GM21717 (cell line): ENCODE results near the gene RAB9A.
"Not testable (repeated sequence)": the region's sequence is repeated elsewhere in the genome, so short reads cannot be mapped to it uniquely, and the experiment has no call there.

Source experiments
- ATAC-seq: cut with Tn5 transposase; IDR thresholded peaks from one replicate; pipeline ENCODE4 v1.9.1; 2021; ENCODE audit warnings: mild to moderate bottlenecking, moderate library complexity; ENCODE audit not compliant: unreplicated experiment

RAB9A gene

DNA sequence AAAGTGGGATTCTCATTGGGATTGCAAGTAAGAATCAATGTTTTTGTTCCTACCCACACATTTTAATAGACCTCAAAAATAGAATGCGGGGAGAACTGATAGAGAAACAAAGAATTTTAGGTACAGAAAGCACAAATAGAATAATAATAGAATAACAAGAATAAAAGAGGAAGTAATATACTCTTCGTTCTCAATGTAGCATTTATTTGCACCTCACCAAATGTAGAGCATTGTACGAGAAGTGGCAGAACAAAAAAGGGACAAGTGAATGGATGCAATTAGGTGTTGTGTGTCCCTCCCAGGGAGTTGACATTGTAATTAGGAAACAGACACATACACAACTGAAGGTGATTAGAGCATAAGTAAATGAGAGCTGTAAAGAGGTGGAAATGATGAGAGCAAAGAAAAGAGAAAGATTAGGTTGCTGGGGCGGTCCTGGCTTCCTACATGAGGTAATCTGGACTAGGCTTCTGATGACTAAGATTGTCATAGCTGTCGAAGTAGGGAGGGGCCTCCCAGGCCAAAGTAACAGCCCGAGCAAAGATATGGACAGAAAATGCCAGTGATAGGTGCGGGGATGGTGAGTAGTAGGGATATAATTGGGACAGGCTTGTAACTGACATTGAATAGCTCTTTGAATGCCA, 10.4 kb downstream of the RAB9A start:
- peak; percentile 72 for ATAC-seq

DNA sequence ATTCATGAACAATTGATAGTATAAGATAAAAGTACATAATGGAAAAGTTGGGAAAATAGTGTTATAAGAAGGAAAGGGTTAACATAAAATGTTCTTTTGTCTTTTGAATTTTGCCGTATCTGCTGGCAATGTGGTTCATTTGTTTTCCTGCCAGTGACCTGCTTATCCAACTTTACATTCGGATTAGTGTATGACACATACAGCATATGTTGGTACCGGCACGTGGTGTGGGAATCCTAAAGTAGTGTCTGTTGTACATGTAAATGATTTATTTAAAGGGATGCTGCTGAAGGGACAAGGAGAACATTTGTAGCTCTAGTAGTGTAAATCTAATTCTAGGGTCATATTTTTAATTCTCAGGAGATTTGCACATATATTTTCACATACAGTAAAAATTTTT, 11.5 kb downstream of the RAB9A start:
- no peak for ATAC-seq

DNA sequence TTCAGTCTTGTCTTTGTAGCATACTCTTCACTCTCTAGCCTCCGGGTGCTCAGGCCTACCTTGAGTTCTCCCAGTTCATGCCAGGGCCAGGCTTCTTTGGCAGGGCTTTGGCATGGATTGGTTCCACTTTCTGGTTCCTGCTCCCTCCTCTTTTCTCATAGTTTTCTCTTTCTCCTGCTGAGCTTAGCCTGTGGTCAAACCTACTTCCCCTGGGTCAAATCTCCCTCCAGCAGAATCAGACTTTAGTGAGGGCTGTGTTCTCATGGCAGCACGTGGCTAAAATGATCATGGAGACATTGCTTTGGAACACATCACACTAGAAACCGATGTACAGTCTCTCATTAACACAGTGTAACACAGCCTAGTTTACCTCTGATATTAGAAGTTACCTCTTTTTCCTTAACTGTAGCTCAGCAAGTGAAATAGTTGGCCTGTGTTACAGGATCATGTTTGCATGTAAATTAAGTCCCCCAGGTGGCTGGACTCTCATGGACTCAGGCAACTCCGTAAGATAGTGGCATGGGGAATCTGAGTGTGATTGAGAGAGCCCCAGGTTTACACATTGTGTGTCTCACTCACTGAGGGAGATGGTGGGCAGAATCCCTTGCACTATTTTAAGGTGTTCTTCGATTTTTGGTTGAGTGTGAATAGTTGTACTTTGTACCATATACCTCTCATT, 13.3 kb downstream of the RAB9A start:
- ATAC-seq: no peak

DNA sequence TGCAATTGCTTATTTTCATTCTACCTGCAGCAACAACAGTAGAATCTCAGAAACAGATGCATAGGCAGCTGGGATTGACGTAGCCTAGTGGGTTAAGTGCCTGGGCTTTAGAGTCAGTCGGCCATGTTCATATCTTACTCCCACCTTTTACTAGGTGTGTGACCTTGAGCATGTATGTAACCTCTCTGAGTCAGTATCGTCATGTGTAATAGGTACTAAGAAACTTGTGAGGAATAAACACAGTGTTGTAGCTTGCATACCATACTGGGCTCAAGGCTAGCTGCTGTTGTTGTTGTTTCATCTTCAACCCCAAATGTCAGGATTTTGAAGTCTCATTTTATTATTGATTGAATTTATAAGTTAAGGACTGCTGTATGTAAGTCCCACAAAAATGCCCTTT, 14.2 kb downstream of the RAB9A start:
- no peak for ATAC-seq

DNA sequence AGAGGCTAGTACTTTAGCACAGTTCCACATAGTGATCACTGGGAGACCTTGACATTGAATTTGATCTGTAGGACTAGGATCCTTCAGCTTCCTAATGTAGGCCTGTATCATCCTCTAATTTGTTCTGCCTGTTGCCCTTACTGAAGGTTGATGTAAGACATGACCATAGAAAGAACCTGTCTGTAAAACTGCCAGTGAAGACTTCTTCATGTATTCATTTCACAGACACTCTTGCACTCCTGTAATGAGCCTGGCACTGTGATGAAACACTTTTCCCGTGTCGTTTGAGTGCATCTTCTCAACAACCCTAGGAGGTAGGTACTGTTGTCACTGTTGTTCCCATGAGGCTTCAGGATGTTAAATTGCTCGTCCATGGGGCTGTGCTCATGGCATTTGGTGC, 14.7 kb downstream of the RAB9A start:
- ATAC-seq: no peak

DNA sequence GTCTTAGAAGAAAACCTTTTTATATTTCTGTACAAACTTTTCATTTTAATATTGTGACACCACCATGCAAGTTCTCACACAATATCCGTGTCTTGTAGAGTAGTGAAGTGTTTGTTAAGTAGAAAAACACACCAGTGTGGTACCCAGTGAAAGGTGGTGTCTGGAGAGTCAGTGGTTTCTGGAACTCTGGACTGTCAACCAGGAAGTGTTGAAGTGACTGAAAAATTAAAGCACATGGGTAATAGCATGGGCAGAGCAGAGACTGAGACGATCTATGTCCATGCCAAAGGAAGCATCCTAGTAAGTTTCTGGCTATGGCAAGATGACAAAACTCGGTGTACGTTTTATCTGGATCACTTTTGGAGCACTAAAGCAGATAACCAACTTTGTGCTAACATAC, 22.2 kb downstream of the RAB9A start:
- ATAC-seq: no peak

DNA sequence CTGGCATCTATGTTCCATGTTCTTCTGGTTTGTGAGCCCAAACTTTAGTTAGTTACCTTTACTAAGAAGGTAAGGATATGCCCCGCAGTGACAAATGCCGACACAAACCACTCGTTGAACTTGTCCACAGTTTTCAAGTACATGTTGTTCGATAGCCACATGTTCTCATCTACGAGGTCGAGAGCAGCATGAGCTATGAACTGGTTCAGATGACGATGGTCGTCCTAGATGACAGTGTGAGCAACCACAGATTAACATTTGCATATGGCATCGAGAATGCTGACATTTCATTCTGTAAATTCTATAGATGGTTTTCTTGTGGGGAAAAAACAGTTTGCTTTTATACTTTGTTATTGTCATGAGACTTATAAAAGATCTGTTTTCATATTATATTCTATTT, 27.5 kb downstream of the RAB9A start:
- ATAC-seq: no peak

DNA sequence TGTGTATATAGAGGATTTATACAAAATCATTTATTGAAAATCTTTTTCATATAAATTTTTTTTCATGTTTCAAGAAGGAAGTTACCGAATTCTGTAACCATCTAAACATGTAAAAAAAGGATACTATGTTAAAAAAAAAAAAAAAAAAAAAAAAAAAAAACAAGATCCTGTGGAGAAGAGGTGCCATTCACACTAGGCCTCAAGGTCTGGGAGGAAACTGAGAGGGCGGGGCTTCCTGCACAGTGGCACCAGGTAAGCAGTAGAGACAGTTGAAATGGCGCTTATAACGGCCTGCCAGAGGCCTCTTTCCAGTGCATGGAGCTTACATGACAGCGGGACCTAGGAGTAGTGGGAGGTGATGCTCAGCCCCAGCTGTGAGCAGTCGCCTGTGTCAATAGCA, 28.0 kb downstream of the RAB9A start:
- ATAC-seq: no peak

DNA sequence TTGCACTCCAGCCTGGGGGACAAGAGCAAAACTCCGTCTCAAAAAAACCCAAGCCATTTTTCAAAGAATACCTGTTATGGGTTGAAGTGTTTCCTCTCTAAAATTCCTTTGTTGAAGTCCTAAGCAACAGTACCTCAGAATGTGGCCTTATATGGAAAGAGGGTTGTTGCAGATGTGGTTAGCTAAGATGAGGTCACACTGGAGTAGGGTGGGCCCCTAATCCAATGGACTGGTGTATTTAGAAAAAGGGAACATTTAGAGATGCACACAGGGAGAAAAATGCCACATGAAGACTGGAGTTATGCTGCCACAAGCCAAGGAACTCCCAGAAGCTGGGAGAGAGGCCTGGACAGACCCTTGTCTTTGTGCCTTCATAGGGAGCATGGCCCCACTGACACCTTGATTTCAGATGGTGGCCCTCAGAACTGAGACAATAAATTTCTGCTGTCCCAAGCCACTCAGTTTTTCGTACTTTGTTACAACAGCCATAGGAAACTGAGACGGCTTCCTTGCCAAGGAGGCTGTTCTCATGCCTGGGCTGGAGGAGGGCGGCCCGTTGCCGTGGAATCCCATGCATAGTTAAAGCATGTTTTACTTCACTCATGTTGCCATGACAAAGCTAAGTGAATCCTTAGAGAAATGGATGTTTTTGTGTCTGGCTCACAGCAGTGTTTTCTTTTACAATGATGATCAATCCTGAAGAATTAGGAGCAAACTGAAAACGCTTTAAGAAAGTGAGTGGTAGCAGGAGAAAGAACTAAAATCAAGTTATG, 29.0 kb downstream of the RAB9A start:
- no peak for ATAC-seq

DNA sequence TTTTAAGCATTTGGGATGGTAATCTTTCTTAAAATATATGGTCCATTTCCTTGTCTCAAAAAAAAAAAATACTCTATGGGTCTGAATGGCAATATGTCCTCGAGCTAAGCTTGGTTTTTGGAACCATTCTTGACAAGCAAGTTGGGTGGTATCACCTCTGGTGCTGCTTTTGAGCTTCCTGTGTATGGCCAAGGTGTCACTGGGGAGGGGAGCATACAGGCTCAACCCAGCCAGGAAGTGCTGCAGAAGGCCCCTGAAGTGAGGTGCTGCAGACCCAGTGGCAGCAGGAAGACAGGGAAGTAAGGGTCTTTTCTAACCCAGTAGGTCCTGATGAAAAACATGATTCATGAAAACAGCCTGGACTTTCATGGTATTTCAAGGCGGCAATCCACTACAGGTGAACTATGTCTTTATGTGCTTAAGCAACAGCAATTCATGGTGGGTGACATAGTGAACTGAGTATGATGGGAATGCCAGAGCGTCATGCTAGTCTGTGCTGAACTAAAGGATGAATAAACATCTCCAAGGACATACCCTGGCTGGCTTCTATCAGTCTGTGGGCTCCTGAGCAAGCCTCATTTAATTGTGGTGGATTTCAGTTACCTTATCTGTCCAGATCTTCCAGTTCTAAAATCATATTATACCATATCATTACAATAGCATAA, 30.4 kb downstream of the RAB9A start:
- ATAC-seq: no peak

DNA sequence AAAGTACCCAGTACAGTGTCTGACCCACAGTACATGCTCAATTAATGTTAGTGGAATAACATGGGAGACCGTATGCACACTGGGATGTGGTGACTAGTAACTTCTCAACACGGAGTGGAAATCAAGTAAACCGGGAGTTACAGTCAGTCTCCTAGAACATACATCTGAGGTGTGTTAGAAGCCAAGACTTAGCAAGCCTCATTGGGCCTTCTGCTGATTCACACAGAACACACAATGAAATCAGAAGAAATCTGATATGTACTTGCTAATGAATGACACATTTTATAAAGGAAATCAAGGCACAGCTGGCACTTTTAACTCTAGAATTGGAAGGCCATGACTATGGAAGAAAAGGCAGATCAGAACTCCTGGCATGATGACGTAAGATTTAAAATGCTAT, 32.4 kb downstream of the RAB9A start:
- ATAC-seq: no peak

DNA sequence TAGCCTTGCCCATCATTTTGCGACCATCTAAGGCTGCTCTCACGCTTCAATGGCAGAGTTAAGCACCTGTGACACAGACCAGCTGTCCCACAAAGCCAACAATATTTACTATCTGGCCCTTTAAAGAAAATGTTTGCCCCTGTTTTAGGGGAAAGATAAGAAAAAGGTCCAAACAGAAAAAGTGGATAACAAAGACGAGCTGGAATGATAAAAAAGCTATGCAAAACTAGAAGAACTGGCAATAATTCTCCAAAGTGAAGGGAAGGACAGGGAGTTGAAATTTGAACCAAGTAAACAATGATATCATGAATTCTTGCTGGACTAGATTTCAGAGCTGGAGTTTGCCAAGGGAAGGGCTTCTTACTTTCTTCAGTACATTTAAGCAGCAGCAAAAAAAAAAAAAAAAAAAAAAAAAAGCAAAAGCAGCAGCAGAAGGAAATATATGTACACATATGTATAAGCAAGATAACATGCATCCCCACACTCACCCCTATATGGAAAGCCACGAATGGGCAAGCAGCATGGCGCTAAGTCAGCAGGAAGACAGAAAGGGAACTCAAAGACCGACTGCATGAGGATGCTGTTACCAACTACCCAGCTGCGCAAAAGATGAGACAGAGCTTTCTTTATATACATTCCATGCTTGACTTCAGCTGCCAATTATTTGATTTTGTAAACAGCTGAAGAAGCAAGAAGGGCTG, 33.0 kb downstream of the RAB9A start:
- ATAC-seq: no peak

DNA sequence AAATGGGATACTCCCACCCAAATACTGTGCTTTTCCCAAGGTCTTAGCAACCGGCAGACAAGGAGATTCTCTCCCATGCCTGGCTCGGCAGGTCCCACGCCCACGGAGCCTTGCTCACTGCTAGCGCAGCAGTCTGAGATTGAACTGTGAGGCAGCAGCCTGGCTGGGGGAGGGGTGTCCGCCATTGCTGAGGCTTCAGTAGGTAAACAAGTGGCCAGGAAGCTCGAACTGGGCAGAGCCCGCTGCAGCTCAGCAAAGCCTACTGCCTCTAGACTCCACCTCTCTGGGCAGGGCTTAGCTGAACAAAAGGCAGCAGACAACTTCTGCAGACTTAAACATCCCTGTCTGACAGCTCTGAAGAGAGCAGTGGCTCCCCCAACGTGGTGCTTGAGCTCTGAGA, 36.0 kb downstream of the RAB9A start:
- not testable (repeated sequence) for ATAC-seq

DNA sequence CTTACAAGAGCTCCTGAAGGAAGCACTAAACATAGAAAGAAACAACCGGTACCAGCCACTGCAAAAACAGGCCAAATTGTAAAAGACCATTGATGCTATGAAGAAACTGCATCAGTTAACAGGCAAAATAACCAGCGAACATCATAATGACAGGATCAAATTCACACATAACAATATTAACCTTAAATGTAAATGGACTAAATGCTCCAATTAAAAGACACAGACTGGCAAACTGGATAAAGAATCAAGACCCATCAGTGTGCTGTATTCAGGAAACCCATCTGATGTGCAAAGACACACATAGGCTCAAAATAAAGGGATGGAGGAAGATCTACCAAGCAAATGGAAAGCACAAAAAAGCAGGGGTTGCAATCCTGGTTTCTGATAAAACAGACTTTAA, 37.7 kb downstream of the RAB9A start:
- ATAC-seq: not testable (repeated sequence)

DNA sequence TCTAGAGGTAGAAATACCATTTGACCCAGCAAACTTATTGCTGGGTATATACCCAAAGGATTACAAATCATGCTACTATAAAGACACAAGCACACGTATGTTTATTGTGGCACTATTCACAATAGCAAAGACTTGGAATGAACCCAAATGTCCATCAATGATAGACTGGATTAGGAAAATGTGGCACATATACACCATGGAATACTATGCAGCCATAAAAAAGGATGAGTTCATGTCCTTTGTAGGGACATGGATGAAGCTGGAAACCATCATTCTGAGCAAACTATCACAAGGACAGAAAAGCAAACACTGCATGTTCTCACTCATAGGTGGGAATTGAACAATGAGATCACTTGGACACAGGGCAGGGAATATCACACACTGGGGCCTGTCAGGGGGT, 41.6 kb downstream of the RAB9A start:
- not testable (repeated sequence) for ATAC-seq

DNA sequence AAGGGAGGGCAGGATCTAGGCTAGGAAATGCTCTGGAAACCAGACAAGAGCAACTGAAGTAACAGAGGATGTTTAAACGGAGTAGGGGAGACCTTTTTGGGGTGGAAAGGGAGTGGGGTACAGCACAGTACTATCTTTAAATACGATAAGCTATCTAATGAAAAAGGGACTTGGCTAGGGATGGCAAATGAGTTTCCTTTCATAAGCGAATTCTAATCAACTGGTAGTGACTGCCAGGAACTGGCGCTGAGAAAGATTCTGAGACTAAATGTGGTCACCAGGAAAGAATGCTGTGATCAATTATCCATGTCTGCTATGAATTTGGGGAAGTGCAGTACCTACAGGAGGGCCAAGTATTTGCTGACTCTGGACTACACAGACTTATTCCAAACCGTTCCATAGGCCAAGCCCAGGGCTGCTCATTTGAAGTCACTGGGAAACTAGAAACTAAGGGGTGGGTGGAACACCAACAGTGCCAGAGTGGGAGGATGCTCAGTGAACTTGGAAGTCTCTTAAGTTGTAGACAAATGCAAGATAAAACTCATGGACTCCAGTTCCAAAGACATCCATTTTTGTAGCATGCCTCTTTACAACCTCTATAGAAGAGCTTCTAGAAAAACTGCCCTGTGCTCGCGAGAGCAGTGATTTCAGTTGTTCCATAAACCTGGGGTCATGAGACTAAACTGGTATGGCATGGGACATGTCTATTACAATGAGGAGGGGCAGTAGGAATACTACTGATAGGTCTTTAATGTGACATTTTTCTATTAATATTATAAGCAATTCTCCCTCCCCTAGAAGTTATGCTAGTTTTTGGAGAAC, 43.5 kb downstream of the RAB9A start:
- ATAC-seq: no peak

DNA sequence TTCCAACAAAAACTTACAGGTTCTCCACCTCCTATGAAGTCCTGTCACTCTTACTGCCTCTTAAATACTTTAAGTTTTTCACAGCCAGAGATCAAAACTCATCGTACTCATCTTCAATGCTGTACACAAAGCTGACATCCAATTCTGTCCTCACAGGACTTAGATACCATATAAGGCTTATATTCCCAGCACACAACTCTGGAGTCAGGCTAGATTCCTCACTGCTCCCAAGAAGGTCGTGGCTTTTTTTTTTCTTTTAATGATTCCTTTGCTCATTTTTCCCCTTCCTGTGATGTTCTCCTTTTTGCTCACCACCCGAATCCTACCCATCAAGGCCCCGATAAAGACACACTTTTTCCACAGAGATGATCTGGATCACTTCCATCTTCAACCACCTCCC, 44.6 kb downstream of the RAB9A start:
- ATAC-seq: no peak

DNA sequence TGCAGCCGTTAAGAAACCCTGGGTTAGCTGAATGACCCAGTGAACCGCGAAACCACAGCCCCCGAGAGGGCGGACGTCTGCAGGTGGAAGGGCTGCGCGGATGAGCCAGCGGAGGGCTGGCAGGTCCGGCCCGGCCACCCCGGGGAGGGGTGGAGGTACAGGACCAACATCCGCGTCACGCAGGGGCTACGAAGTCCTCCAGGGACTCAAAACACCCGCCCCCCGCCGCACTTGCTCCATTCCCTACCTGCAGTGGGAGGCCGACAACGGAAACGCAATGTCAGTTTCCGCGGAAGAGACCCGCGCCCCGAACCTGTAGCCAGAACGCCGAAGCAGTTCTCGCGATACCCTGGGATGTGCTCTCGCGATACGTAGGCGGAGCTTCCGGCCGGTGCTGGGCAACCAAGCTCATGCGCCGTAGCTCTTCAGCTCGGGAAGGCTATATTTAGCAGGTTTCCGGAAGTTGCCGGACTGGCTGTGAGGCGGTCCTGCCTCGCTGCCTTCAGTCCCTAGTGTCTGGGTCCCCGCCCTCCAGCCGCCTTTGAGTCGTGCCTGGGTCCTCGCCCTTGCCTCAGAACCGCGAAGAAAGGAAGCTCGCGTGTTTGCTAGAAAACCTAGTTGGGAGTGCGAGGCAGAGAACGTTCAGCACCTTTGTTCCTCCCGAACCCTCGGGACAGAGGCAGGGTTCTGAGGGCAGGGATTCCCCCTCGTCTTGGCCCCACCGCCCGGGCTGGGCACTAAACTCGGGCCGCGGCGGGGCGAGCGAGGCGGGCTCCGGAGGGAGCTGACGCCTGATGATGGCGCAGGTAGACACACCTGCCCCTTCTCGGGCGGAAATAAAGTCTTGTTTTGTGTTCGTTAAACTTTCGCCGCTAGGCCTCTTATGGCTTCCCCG, 45.6 kb downstream of the RAB9A start, which contains the start of the genes OFD1 and TRAPPC2:
OFD1 (plus strand) TSS at position 471 of the 895 bp plus-strand sequence; CDS start at position 795, 324 bp downstream.
TRAPPC2 (minus strand) TSS at position 343 of the 895 bp plus-strand sequence. CDS start 14,657 bp downstream, outside the sequence.
- peak; percentile 94 for ATAC-seq

DNA sequence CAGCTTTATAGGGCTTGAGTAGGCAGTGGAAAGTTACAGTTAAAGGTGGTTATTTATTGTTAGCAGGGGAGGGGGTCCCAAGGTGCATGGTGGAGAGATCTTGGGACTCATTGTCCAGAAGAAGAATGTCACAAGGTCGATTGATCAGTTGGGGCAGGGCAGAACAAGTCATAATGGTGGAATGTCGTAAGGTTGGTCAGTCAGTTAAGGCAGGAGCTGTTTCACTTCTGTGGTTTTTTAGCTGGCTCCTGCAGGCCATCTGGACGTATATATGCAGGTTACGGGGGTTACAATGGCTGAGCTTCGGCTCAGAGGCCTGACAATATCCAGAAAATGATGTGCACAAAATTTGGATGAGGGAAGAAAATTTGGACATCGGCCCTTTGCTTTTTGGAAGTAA, 52.8 kb downstream of the RAB9A start:
- no peak for ATAC-seq
